Right ventricle myocardium superior (tissue), 1 donor: ENCODE measurements around the gene ANKRD65. TPM values are rescaled to one million over a fixed set of nuclear protein-coding genes. Genes with fewer than 3 reads are reported as not detected.
"Not testable (repeated sequence)": the region's sequence is repeated elsewhere in the genome, so short reads cannot be mapped to it uniquely, and the experiment has no call there.

Source experiments
- ATAC-seq: fragments of 200-7000 bp; cut with Tn5 transposase; one replicate; pipeline ENCODE4 v1.9.1; 2020; ENCODE audit warnings: mild to moderate bottlenecking; ENCODE audit not compliant: poor library complexity
- DNase-seq: peaks from one replicate; pipeline ENCODE4 v3.0.0-alpha.2; 2020
- intact Hi-C: fragments of 100-400 bp; cut with DNase I; formaldehyde crosslinking; loops from one replicate; pipeline ENCODE4 v1.11.2; 2022
- long read RNA-seq: library from polyadenylated mRNA; unstranded; transcript quantifications from one replicate; pipeline ENCODE4 v2.0.0, GENCODE V29; 2021
- total RNA-seq: library from RNA; stranded (reverse); fragmentation: NEBNext Ultra II Directional; extraction: Animal tissue kit (Norgen Biotek cat#: 25700); gene quantifications from one replicate; pipeline ENCODE4 v1.2.1, GENCODE V29; 2021
- donor health status: DM: no; HTN: yes; CAD: no; lungs with severe emphysema.

Gene ANKRD65
- 1.8 TPM for total RNA-seq
- long read RNA-seq, partial matches to known transcripts = 5 of 7 reads
- long read RNA-seq, other reads (novel, unspliced or antisense) = 2 of 7 reads

DNA sequence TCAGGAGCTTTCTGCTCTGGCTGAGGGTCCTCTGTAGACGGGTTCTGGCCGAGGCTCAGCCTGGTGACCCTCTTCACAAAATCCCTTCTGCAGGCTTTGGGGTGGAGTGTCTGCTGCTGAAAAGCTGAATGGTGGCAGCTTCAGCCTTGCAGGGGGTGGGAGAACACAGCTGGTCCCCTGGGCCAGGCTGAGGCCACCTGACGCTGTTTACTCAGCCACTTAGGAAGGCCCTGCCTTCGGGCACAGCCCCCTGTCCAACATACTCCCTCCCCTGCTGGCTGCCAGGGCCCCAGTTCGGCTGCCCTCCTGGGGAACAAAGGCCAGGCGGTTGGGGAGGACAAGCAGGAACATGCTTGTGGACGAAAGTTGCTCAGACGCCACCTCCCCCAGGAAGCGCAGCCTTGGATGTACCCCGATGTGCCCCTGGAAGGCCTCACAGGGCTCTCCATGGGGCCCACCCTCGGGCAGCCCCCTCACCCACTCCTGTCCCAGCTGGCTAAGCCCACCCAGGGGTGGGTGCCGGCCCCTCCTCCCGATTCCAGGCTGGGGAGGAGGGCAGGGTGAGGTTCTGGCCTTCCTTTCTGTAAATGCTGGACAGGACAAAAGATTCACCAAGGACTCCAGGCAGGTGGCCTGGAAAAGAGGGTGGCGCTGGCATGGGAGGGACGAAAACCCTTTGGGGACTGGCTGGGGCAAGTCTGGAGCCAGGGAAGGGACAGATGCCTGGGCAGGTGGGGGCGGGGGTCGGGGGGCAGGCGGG is at the start of gene ANKRD65:
Gene ANKRD65, minus strand, starts transcription at position 130 of the 760 bp plus-strand sequence. CDS start 271 bp downstream, outside the sequence.
- intact Hi-C loops = no loop called here
- ATAC-seq (no peak), DNase-seq (peak; percentile 17)

DNA sequence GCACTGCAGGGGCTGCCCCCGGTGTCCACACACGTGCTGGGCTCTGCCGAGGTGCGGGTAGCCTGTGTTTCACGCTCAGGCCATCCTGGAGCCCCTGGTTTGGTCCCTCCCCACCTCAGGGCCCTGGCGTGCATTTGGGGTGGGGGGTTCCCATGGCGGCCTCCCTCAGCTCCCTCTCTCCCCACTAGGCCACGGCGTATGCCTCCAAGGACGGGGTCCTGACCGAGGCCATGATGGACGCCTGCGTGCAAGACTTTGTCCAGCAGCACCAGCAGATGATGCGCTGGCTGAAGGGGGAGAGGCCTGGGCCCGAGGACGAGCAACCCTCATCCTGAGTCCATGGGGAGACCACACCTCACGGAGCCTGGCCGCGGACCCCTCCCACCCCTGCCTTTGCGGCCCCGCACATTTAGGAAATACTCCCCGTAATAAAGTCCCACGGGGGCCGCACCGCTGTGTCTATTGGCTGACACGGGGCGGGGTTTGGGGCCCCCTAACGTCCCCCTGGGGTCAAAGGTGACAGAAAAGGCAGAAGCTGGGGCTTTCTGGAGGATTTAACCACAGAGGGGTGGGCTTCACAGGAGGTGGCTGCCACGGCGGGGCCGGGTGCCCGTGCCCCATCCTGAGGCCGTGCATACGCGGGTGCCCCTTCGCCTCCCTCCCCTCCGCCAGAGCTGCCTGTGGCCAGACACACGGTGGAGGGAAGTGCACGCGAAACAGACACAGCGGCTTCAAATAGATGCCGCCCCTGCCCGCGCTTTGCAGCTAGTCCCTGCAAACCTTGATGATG is 47.3 kb upstream of the ANKRD65 start:
- ATAC-seq, intact Hi-C loops, DNase-seq: not testable (repeated sequence)

DNA sequence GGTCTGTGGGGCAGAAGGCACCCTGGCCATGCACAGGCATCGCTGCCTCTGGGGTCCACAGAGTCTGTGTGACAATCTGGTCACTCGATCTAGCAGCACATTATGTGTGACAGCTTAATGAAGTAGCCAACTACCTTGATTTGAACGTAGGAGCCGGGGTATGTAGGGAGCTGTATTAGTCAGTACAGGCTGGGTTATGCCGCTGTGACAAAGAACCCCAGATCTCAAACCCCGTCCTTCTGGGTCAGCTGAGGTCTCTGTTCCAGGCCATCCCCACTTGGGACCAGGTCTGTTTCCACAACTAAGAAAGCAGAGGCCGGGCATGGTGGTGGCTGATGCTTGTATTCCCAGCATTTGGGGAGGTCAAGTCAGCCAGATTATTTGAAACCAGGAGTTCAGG is 42.2 kb upstream of the ANKRD65 start:
- intact Hi-C loops = no loop called here
- DNase-seq (no peak), ATAC-seq (no peak)

DNA sequence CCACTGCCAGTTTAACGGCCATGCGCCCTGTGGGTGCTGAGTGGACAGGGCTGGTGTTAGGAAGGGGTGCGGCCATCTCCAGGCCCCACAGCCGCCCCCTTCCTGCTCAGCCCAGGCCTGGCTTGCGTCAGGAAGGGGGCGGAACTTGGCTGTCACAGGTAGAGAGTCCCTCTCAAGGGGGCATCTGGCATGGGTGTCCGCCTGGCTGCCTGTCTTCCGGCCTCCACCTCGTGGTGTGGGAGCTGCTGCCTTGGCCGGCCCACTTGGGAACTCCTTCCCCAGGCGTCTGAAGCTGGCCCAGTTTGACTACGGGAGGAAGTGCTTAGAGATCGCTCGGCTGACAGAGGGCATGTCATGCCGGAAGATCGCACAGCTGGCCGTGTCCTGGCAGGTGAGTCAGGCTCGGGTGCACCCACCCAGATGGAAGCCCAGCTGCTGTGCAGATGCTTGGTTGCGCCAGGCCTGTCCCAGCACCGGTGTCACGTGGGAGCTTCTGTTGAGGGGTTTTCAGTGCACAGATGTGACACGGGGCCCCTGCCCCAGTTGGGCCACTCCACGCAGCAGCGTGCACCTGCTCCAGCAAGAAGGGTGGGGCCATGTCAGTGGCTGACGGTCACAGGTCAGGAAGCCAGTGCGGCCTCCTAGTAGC is 41.4 kb upstream of the ANKRD65 start:
- DNase-seq (peak; percentile 56), ATAC-seq (no peak)
- intact Hi-C loops = no loop called here

DNA sequence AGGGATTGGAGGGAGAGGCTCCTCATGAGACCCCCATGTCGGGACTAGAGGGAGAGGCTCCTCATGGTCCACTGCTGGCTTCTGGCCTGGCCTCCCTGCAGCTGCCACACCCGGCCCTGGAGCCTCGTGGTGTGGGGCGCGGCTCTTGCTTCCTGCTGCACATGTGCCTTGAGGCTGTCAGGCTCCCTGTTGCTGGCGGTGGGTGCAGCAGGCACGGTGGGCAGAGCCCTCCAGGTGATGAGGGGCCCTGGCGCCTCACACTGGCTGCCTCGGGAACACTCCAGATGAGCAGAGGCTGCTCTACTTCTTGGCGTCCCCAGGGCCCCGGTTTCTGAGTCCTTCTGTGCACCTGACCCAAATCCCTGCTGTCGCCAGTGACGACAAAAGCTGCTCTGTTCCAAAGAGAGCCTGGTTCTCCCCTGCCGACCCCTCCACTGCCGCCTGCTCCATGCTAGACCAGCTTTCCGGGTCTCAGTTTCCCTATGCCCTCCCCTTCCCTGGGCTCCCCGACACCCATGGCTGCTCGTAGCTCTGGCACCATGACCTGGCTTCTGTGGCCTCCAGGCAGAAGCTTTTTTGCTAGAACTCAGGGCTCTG is 40.7 kb upstream of the ANKRD65 start:
- no peak for DNase-seq

DNA sequence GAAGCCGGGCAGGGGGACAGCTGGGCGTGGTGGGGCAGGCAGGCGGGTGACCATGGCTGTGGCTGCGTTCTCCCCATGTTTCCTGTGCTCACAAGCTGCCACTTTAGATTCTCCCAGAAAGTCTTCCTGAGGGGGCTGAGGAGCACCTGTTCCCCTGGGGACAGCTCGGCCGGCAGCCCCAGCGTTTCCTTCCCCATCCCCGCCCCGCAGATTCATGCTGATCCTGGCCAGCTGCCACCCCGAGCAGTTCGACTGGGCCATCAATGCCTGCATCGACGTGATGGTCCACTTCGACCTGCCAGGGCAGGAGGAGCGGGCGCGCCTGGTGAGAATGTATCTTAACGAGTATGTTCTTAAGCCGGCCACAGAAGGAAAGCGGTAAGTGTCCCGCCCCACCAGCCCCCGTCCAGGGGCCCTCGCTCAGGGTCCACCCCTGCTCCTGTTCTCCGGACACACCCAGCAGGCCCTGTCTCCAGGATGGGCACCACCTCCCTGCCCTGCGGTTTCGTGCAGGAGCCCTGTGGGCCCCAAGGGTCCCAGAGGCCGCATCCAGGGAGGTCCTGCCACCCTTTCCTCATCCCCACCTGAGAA is 39.6 kb upstream of the ANKRD65 start:
- intact Hi-C loops = no loop called here
- no peak for ATAC-seq
- no peak for DNase-seq

More for the DNA sequence above, 40.7 kb upstream of the ANKRD65 start:
- intact Hi-C loops = no loop called here
- ATAC-seq = no peak

DNA sequence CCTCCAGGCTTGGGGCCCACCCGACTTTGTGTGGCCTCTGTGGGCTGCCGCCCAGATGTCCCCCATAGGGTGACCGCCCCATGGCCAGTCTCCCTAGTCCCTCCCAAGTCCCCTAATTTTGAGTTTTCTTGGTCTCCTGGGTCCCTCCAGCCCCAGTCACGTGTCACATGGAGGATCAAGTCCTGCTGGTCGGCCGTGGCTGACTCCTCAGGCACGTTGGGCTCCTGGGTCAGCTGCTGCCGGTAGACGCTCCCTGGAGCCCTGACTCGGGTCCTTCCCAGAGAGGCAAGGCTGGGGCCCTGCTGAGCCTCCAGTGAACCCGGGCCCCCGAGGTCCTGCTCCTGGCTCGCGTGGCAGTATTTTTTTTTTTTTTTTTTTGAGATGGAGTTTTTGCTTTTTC is 38.6 kb upstream of the ANKRD65 start:
- DNase-seq, intact Hi-C loops, ATAC-seq: not testable (repeated sequence)

DNA sequence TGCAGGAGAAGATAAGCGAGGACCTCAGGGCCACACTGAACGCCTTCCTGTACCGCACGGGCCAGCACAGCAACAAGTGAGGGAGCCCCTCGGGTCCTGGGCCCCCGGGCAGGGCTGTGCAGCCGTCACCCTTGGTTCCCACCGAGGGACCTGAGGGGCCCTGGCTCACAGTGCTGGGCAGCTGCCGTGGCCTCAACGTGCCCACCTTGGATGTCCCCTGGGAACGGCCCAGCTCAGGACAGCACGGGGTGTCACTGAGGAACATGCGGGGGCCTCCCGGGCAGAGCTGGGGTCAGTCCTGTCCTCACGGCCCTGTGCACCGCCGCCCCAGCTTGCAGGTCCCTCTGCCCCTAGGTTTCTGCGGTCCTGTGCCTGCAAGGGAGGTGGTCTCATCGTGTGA is 38.1 kb upstream of the ANKRD65 start:
- ATAC-seq, DNase-seq, intact Hi-C loops: not testable (repeated sequence)

DNA sequence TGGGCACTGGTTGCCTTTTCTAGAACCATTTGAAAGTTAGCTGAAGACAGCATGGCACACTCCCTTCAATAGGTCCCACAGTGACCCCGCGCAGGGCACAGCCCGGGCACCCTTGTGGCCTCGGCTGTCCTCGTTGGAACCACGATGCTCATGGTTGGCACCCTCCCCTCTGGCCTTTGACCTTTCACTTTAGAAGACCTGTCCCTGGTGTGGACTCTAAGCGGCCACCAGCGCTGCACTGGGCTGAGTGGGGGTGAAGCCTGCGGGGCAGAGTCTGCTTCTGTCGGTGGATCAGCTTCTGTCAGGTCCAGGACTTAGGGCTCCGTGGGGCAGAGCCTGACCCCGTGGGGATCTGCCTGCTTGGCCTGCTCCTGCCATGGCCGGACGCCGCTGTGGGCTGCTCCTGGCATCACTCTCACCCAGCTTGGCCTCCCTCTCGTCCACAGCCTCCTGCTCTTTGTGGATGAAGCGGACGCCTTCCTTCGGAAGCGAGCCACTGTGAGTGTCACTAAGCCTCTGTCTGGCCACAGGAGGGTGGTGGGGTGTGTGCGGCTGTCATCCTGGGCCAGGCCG is 35.7 kb upstream of the ANKRD65 start:
- DNase-seq, intact Hi-C loops, ATAC-seq: not testable (repeated sequence)

DNA sequence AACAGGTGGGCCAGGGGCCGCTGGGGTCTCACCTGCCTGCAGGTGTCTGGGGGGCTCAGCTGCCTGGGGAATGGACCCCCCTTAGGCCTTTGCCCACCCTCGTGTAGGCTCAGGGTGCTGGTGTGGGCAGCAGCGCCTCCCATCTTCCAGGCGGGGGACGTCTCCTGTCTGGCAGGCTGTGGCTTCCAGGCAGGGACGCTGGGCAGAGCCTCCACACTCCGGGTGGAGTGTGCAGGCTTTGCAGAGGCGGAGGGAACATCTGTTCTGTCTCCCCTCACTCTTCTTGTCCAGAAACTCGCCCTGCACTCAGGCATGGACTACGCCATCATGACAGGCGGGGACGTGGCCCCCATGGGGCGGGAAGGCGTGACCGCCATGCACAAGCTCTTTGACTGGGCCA is 34.9 kb upstream of the ANKRD65 start:
- intact Hi-C loops, DNase-seq, ATAC-seq: not testable (repeated sequence)

DNA sequence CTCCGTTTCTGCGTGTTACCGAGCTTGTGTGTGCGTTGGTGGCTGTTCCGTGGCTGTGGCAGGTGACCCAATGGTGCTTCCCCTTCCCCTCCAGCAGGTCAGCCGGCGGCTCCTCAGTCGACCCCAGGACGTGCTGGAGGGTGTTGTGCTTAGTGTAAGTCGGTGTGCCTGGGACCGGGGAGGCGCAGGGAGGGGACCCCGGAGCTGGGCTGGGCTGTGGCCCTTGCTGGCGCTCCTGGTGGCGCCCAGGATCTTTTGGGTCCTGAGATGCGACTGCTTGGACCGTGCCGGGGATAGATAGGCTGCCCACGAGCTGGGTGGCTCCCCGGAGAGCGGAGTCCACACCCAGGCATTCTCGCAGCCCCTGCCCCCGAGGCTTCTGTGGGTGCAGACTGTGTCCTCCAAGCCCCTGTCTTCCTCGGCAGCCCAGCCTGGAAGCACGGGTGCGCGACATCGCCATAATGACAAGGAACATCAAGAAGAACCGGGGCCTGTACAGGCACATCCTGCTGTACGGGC is 34.3 kb upstream of the ANKRD65 start:
- intact Hi-C loops = no loop called here
- DNase-seq = no peak
- ATAC-seq = no peak

DNA sequence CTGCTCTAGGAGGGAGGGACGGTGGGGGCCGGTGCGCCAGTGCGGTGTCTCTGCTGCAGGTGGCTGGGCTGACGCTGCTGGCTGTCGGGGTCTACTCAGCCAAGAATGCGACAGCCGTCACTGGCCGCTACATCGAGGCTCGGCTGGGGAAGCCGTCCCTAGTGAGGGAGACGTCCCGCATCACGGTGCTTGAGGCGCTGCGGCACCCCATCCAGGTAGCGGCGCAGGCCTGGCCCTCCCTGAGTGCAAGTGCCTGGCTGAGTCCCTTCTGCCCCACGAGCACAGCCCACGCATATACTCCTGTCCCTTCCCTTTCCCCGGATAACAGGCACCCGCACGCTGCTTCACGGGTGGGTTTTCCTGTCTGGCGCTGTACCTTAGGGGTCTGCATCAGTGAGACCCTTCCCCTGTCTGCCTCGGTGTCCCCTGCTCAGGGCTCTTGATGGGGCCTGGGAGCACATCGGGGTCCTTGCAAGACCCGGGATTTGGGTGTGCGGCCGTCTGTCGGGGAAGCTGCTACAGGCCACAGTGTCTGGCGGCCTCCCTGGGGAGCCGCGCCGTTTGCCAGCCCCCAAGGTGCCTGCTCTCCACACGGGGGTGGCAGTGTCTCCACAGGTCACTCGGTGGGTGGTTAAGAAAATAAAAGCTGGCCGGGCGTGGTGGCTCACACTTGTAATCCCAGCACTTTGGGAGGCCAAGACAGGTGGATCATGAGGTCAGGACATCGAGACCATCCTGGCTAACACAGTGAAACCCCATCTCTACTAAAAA is 33.4 kb upstream of the ANKRD65 start:
- intact Hi-C loops, ATAC-seq: not testable (repeated sequence)

DNA sequence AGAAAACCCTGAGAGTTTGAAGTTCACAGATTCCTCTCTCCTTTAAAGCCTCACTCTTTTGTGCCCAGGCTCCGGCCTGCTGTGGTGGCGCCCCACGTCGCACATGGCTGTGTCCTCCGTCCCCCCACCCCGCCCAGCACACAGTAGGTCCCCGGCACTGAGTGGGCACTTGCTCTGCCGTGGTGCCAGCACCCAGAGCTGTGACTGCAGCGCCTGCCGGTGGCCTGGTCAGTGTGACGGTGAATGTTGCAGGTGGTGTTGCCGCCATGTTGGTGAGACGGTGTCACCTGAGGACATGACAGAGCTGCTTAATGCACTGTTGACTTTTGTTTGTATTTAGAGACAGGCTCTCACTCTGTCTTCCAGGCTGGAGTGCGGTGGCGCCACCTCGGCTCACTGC is 31.8 kb upstream of the ANKRD65 start:
- DNase-seq = no peak
- ATAC-seq = no peak
- intact Hi-C loops = no loop called here

More for the DNA sequence above, 33.4 kb upstream of the ANKRD65 start:
- not testable (repeated sequence) for DNase-seq

DNA sequence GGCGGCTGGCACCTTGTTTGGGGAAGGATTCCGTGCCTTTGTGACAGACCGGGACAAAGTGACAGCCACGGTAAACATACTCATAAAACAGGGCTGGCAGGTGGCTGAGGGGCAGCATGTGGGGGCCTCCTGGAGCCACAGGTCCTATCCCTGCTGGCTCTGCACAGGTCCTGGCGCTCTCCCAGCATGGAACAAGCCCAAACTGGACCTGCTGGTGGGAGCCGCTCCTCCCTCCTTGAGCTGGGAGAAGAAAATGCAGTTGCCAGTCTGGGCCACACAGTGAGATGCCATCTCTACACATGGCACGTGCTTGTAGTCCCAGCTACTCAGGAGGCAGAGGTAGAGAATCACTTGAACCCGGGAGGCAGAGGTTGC is 31.3 kb upstream of the ANKRD65 start:
- ATAC-seq, intact Hi-C loops, DNase-seq: not testable (repeated sequence)

DNA sequence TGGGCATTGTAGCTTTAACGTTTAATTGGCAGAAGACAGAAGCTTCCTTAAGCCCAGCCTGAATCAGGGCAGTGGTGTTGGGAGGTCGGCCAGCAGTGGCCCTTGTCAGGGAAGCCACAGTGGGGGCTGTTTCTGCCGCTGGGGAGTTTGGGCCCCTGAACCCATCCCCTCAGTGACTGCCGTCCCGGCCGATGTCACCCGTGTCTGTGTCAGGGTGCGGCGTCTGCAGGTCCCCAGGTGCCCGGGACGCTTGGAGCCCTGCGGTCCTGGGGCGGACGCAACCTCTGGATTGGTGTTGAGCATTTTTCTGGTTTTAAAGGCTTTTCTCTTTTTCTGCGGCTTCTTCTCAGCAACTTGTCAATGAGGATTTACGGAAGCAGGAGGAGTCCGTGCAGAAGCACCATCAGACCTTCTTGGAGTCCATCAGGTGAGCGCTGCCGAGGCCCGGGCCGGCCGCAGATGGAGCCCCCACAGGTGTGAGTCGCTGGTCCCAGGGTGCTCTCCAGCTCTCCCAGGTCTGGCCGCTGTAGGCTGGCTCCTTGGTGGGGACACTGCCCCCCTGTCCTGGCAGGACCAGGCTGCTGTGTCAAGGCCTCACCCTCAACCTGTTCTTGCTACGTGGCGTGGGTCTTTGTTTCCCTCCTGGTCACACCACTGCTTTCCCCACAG is 30.8 kb upstream of the ANKRD65 start:
- intact Hi-C loops = no loop called here
- ATAC-seq (no peak), DNase-seq (no peak)

DNA sequence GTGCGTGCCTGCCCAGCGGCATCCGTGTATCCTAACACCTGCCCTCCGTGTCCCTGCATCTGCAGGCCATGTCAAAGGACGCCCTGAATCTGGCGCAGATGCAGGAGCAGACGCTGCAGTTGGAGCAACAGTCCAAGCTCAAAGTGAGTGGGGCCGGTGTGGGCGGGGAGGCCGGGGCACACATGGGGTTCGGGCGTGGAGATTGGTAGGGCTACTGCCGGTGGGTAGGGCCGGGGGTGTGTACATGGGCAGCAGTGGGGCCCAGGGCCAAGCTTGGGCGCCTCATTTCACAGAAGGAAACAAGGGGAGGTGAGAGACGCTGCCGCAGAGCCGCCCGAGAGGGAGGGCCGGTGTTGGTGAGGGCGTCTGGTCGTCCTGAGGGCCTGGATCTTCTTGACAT is 29.5 kb upstream of the ANKRD65 start:
- intact Hi-C loops, DNase-seq: not testable (repeated sequence)

More for the DNA sequence above, 29.5 kb upstream of the ANKRD65 start:
- ATAC-seq = not testable (repeated sequence)
